ENCODE measurements around the gene GALNT9.

The GALNT9 gene

GRCh38 chr12:132281038-132281437, 48.4 kb downstream of the GALNT9 start:
- DNase-seq (ENCODE audit: low read depth, low spot score), result no peak

GRCh38 chr12:132280406-132280805, 49.0 kb downstream of the GALNT9 start:
- DNase-seq (ENCODE audit: low read depth, low spot score), result no peak

GRCh38 chr12:132279930-132280329, 49.5 kb downstream of the GALNT9 start:
- no peak for DNase-seq (ENCODE audit: low read depth, low spot score)

- no peak for DNase-seq (ENCODE audit: low read depth, low spot score)
These were observed 50.1 kb downstream of the GALNT9 start for GRCh38 chr12:132279184-132279889.

GRCh38 chr12:132278401-132279183, 50.8 kb downstream of the GALNT9 start:
- no peak for DNase-seq (ENCODE audit: low read depth, low spot score)

- DNase-seq (ENCODE audit: low read depth, low spot score), result no peak
These were observed 51.4 kb downstream of the GALNT9 start for GRCh38 chr12:132277949-132278348.

- no peak for DNase-seq (ENCODE audit: low read depth, low spot score)
These were observed 51.9 kb downstream of the GALNT9 start for GRCh38 chr12:132277374-132277941.

- no peak for DNase-seq (ENCODE audit: low read depth, low spot score)
These were observed 52.5 kb downstream of the GALNT9 start for GRCh38 chr12:132276827-132277373.

GRCh38 chr12:132276066-132276826, 53.1 kb downstream of the GALNT9 start:
- DNase-seq (ENCODE audit: low read depth, low spot score), result no peak

GRCh38 chr12:132275631-132276030, 53.8 kb downstream of the GALNT9 start:
- DNase-seq (ENCODE audit: low read depth, low spot score), result no peak

- no peak for DNase-seq (ENCODE audit: low read depth, low spot score)
These were observed 54.3 kb downstream of the GALNT9 start for GRCh38 chr12:132275110-132275531.

GRCh38 chr12:132273992-132274334, 55.4 kb downstream of the GALNT9 start:
- no peak for DNase-seq (ENCODE audit: low read depth, low spot score)

- no peak for DNase-seq (ENCODE audit: low read depth, low spot score)
These were observed 56.7 kb downstream of the GALNT9 start for GRCh38 chr12:132272711-132273110.

- no peak for DNase-seq (ENCODE audit: low read depth, low spot score)
These were observed 57.7 kb downstream of the GALNT9 start for GRCh38 chr12:132271755-132272092.

GRCh38 chr12:132270969-132271754, 58.2 kb downstream of the GALNT9 start:
- DNase-seq (ENCODE audit: low read depth, low spot score), result no peak

GRCh38 chr12:132270516-132270915, 58.9 kb downstream of the GALNT9 start:
- no peak for DNase-seq (ENCODE audit: low read depth, low spot score)

- no peak for DNase-seq (ENCODE audit: low read depth, low spot score)
These were observed 60.0 kb downstream of the GALNT9 start for GRCh38 chr12:132269271-132269968.

- DNase-seq (ENCODE audit: low read depth, low spot score), result no peak
These were observed 60.7 kb downstream of the GALNT9 start for GRCh38 chr12:132268674-132269073.

GRCh38 chr12:132267873-132268272, 61.5 kb downstream of the GALNT9 start:
- no peak for DNase-seq (ENCODE audit: low read depth, low spot score)

- no peak for DNase-seq (ENCODE audit: low read depth, low spot score)
These were observed 62.6 kb downstream of the GALNT9 start for GRCh38 chr12:132266802-132267201.
